OCI-LY1 (cell line): Measurements from ENCODE around the gene PSMA8.

ENCODE experiments used
- CTCF ChIP-seq: fragments of 200-600 bp; sonication (generic), shearing (Covaris generic); IDR thresholded peaks from 2 replicates; pipeline ENCODE4 v1.5.1; 2017; ENCODE audit warnings: mild to moderate bottlenecking, antibody characterized with exemption, low read length, moderate library complexity, mixed read lengths
- EZH2 ChIP-seq: fragments of 200-600 bp; sonication (generic), shearing (Covaris generic); IDR thresholded peaks from 2 replicates; pipeline ENCODE4 v1.8.0; 2017; ENCODE audit warnings: borderline replicate concordance, mixed run types, mild to moderate bottlenecking, antibody characterized with exemption, low read length, moderate library complexity, mixed read lengths

GRCh38 chr18:26206488-26206887 lies 72.8 kb downstream of the PSMA8 start:
- TF ChIP-seq CTCF (no peak), EZH2 (no peak)
